H9 (cell line): Measurements from ENCODE around the gene TFAP2A. TPM values are rescaled to one million over a fixed set of nuclear protein-coding genes. Genes with fewer than 3 reads are reported as not detected.

Experiments used
- DNase-seq: peaks from one replicate; pipeline ENCODE4 v3.0.0-alpha.2; 2017
- H2AFZ ChIP-seq: one replicate; pipeline ENCODE4 v1.6.1; 2013; ENCODE audit warnings: mild to moderate bottlenecking, low read length, control low read depth, moderate library complexity
- H2AK5ac ChIP-seq: 2 replicates; pipeline ENCODE4 v1.6.1; 2013; ENCODE audit warnings: low read length, control low read depth, mixed read lengths; ENCODE audit not compliant: insufficient read length
- H2BK120ac ChIP-seq: one replicate; pipeline ENCODE4 v1.6.1; 2013; ENCODE audit warnings: low read depth, mild to moderate bottlenecking, low read length, control low read depth, inconsistent platforms; ENCODE audit not compliant: poor library complexity, severe bottlenecking
- H2BK12ac ChIP-seq: 2 replicates; pipeline ENCODE4 v1.6.1; 2013; ENCODE audit warnings: low read length, control low read depth, mixed read lengths, low read depth; ENCODE audit not compliant: insufficient read length
- H2BK15ac ChIP-seq: 2 replicates; pipeline ENCODE4 v1.6.1; 2013; ENCODE audit warnings: low read depth, low read length, control low read depth
- H2BK20ac ChIP-seq: one replicate; pipeline ENCODE4 v1.6.1; 2013; ENCODE audit warnings: low read depth, mild to moderate bottlenecking, low read length, control low read depth, inconsistent platforms; ENCODE audit not compliant: poor library complexity, severe bottlenecking
- H2BK5ac ChIP-seq: 2 replicates; pipeline ENCODE4 v1.6.1; 2013; ENCODE audit warnings: low read length, control low read depth, mixed read lengths; ENCODE audit not compliant: insufficient read length
- H3K14ac ChIP-seq: 2 replicates; pipeline ENCODE4 v1.6.1; 2013; ENCODE audit warnings: low read length, control low read depth; ENCODE audit not compliant: insufficient read depth
- H3K18ac ChIP-seq: 2 replicates; pipeline ENCODE4 v1.6.1; 2013; ENCODE audit warnings: low read depth, mild to moderate bottlenecking, mixed read lengths, low read length, control low read depth; ENCODE audit not compliant: insufficient read length
- H3K23ac ChIP-seq: 2 replicates; pipeline ENCODE4 v1.6.1; 2013; ENCODE audit warnings: low read length, control low read depth, mixed read lengths, low read depth; ENCODE audit not compliant: insufficient read length
- H3K23me2 ChIP-seq: 2 replicates; pipeline ENCODE4 v1.6.1; 2013; ENCODE audit warnings: low read depth, mild to moderate bottlenecking, mixed read lengths, low read length, control low read depth; ENCODE audit not compliant: insufficient read length, poor library complexity, severe bottlenecking
- H3K27ac ChIP-seq: 2 replicates; pipeline ENCODE4 v1.5.1; 2013; ENCODE audit warnings: low read length, control low read depth, mixed read lengths, low read depth; ENCODE audit not compliant: insufficient read length
- H3K27me3 ChIP-seq: 2 replicates; pipeline ENCODE4 v1.6.1; 2013; ENCODE audit warnings: low read length, control low read depth, inconsistent platforms; ENCODE audit not compliant: insufficient read depth
- H3K4ac ChIP-seq: 2 replicates; pipeline ENCODE4 v1.6.1; 2013; ENCODE audit warnings: low read depth, mild to moderate bottlenecking, control low read depth, inconsistent platforms, low read length, moderate library complexity
- H3K4me1 ChIP-seq: 2 replicates; pipeline ENCODE4 v1.6.1; 2013; ENCODE audit warnings: low read length, control low read depth, inconsistent platforms; ENCODE audit not compliant: insufficient read depth
- H3K4me2 ChIP-seq: 2 replicates; pipeline ENCODE4 v1.6.1; 2013; ENCODE audit warnings: low read length, control low read depth, mixed read lengths; ENCODE audit not compliant: insufficient read length, insufficient read depth
- H3K56ac ChIP-seq: 2 replicates; pipeline ENCODE4 v1.6.1; 2013; ENCODE audit warnings: low read depth, mild to moderate bottlenecking, mixed read lengths, low read length, control low read depth; ENCODE audit not compliant: insufficient read length
- H3K79me1 ChIP-seq: 2 replicates; pipeline ENCODE4 v1.6.1; 2013; ENCODE audit warnings: low read depth, mild to moderate bottlenecking, moderate library complexity, low read length, control low read depth, inconsistent platforms; ENCODE audit not compliant: insufficient read depth, poor library complexity, severe bottlenecking
- H3K79me2 ChIP-seq: 2 replicates; pipeline ENCODE4 v1.6.1; 2013; ENCODE audit warnings: low read length, control low read depth, inconsistent platforms; ENCODE audit not compliant: insufficient read depth
- H3K9ac ChIP-seq: 2 replicates; pipeline ENCODE4 v1.6.1; 2013; ENCODE audit warnings: low read length, control low read depth, mixed read lengths; ENCODE audit not compliant: insufficient read length; ENCODE audit errors: extremely low read depth
- H3K9me3 ChIP-seq: one replicate; pipeline ENCODE4 v1.6.1; 2013; ENCODE audit warnings: low read depth, low read length, inconsistent platforms; ENCODE audit not compliant: control insufficient read depth
- H3T11ph ChIP-seq: one replicate; pipeline ENCODE4 v1.6.1; 2013; ENCODE audit warnings: mild to moderate bottlenecking, low read length, control low read depth, inconsistent platforms
- H4K20me1 ChIP-seq: one replicate; pipeline ENCODE4 v1.6.1; 2013; ENCODE audit not compliant: control insufficient read depth, insufficient read length, insufficient read depth
- H4K5ac ChIP-seq: 2 replicates; pipeline ENCODE4 v1.6.1; 2013; ENCODE audit warnings: low read depth, mild to moderate bottlenecking, mixed read lengths, low read length, control low read depth; ENCODE audit not compliant: insufficient read length
- H4K8ac ChIP-seq: replicated peaks from 2 replicates; pipeline ENCODE4 v1.6.1; 2013; ENCODE audit warnings: low read length, control low read depth, mixed read lengths, low read depth; ENCODE audit not compliant: insufficient read length
- H4K91ac ChIP-seq: 2 replicates; pipeline ENCODE4 v1.6.1; 2013; ENCODE audit warnings: low read depth, mild to moderate bottlenecking, moderate library complexity, mixed read lengths, low read length, control low read depth; ENCODE audit not compliant: insufficient read length
- H3K27ac Mint-ChIP-seq, 3 experiments: 2 replicates in 2 of 3; 3 replicates in 1 of 3; pipeline ENCODE4 v1.8.0; 2020 to 2021; ENCODE audit warnings: mixed read lengths in 3 of 3, mild to moderate bottlenecking in 1 of 3, moderate library complexity in 1 of 3
- H3K27me3 Mint-ChIP-seq: 2 replicates; pipeline ENCODE4 v1.8.0; 2021; ENCODE audit warnings: low read depth, mild to moderate bottlenecking, moderate library complexity, mixed read lengths
- H3K36me3 Mint-ChIP-seq, 3 experiments: 2 replicates in 2 of 3; 3 replicates in 1 of 3; pipeline ENCODE4 v1.8.0; 2020 to 2021; ENCODE audit warnings: low read depth in 3 of 3, mixed read lengths in 3 of 3; ENCODE audit not compliant: insufficient read depth in 1 of 3
- H3K4me1 Mint-ChIP-seq, 2 experiments: 2 replicates each; pipeline ENCODE4 v1.8.0; 2020; ENCODE audit warnings: mixed read lengths in 2 of 2
- H3K4me3 Mint-ChIP-seq, 2 experiments: 2 replicates in 1 of 2; 3 replicates in 1 of 2; pipeline ENCODE4 v1.8.0; 2020 to 2021; ENCODE audit warnings: mild to moderate bottlenecking in 2 of 2, mixed read lengths in 2 of 2, moderate library complexity in 1 of 2
- H3K9me3 Mint-ChIP-seq, 2 experiments: 2 replicates in 1 of 2; 3 replicates in 1 of 2; pipeline ENCODE4 v1.8.0; 2020; ENCODE audit warnings: mild to moderate bottlenecking in 2 of 2, mixed read lengths in 2 of 2, moderate library complexity in 1 of 2
- WGBS: extraction: QIAGEN DNeasy Blood & Tissue Kit; methylation state at CpG from one replicate; pipeline ENCODE4 v1.1.7; 2013; ENCODE audit warnings: missing lambda C conversion rate, low lambda C conversion rate, mixed read lengths; ENCODE audit not compliant: insufficient read length; ENCODE audit errors: extremely low coverage; 5-methylcytosine and 5-hydroxymethylcytosine counted together
- total RNA-seq: library from RNA; stranded (reverse); gene quantifications from 2 replicates; pipeline ENCODE4 v1.2.1, GENCODE V29; 2021
- TF ChIP-seq, protein P1 (sequence below): fragments of 200-600 bp; sonication (generic); conservative IDR thresholded peaks from 3 replicates; pipeline ENCODE4 v1.8.0; 2021; ENCODE audit warnings: antibody characterized with exemption, mild to moderate bottlenecking

Gene TFAP2A
- total RNA-seq, 1 experiment from 2014 or later: 2.6 TPM

DNA sequence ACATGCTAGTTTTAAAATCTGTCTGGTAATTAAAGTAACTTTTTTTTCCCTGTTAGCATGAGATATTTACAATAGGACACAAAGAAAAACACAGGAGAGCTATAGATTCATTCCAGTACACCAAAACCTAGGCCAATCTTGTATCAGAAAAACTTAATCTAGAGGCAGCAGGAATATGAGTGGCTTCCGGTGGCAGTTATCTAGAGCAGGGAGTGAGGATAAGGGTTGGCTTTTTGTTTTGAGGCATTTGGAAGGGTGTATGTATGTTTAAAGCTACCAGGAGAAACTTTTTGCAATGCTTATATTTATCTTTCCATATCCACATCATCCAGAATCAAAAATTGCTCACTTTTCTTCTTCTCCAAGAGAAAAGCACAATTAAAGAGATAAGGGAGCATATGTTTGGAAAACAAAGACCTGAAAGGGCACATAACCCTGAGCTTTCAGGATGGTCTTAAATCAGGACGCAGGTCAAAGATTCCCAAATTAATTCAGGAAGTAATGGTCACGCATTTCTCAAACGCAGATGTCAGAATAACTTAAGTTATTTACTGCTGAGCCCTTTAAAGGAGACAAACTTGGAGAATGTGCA, 13.1 kb downstream of the TFAP2A start:
- Mint-ChIP-seq H3K27ac (no peak overlapping the region), H3K36me3 (peaks cover 0 to 2% (median 0%) of the 10 kb centered on the region in 3 experiments; a peak in 1 of 7 replicates), H3K4me3 (no peak overlapping the region), H3K9me3 (peaks cover 0 to 5% of the 10 kb centered on the region in 2 experiments; a peak in 2 of 5 replicates), H3K27me3 (peaks cover 95% of the 10 kb centered on the region), H3K4me1 (peaks cover 33 to 49% of the 10 kb centered on the region in 2 experiments)
- Histone ChIP-seq H2AK5ac (no peak overlapping the region), H3K4me1 (peaks cover 3% of the 10 kb centered on the region; the same call in 1 of the 2 replicates), H2BK15ac (no peak overlapping the region), H4K91ac (no peak overlapping the region), H2BK20ac (no peak overlapping the region), H2BK5ac (no peak overlapping the region), H3K9me3 (no peaks in the 10 kb centered on the region), H3K27me3 (peaks cover 56% of the 10 kb centered on the region; the same call in 1 of the 2 replicates), H3K56ac (no peak overlapping the region), H3K4me2 (no peak overlapping the region), H3K23ac (no peak overlapping the region), H4K5ac (no peak overlapping the region), H3K79me2 (no peaks in the 10 kb centered on the region), H3K23me2 (peaks cover 14% of the 10 kb centered on the region), H3K4ac (no peak overlapping the region), H3K79me1 (no peaks in the 10 kb centered on the region), H3K14ac (no peak overlapping the region), H2BK120ac (no peak overlapping the region), H4K8ac (no peak overlapping the region), H3K18ac (no peak overlapping the region), H2AFZ (no peak overlapping the region), H4K20me1 (no peaks in the 10 kb centered on the region), H2BK12ac (no peak overlapping the region), H3K9ac (no peak overlapping the region), H3T11ph (no peak overlapping the region), H3K27ac (no peak overlapping the region)
- no peak for DNase-seq
- TF ChIP-seq, protein P1, sequence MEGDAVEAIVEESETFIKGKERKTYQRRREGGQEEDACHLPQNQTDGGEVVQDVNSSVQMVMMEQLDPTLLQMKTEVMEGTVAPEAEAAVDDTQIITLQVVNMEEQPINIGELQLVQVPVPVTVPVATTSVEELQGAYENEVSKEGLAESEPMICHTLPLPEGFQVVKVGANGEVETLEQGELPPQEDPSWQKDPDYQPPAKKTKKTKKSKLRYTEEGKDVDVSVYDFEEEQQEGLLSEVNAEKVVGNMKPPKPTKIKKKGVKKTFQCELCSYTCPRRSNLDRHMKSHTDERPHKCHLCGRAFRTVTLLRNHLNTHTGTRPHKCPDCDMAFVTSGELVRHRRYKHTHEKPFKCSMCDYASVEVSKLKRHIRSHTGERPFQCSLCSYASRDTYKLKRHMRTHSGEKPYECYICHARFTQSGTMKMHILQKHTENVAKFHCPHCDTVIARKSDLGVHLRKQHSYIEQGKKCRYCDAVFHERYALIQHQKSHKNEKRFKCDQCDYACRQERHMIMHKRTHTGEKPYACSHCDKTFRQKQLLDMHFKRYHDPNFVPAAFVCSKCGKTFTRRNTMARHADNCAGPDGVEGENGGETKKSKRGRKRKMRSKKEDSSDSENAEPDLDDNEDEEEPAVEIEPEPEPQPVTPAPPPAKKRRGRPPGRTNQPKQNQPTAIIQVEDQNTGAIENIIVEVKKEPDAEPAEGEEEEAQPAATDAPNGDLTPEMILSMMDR: no peak
- WGBS: no CpG with 5 or more reads among the region's 4 CpGs
